Measurements from ENCODE around the gene JKAMP.

The JKAMP gene

DNA sequence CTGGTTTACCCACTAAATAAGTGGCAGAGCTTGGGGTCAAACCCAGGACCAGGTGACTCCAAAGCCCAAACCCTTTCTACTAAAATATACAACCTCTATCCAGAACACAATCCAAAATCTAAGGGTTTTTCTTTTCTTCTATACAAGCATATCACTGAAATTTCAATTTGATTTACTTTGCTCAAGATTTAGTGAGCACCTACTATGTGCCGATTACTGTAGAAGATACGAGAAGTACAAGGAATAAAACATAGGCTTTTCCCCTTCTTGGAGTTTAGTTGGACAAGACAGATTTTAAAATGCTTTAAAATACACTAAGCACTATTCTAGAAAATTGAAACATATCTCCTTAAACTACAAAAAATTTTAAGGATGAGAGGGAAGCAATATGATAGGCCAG lies 2.9 kb upstream of the JKAMP start:
- DNase-seq (ENCODE audit: low read depth, low spot score): no peak

DNA sequence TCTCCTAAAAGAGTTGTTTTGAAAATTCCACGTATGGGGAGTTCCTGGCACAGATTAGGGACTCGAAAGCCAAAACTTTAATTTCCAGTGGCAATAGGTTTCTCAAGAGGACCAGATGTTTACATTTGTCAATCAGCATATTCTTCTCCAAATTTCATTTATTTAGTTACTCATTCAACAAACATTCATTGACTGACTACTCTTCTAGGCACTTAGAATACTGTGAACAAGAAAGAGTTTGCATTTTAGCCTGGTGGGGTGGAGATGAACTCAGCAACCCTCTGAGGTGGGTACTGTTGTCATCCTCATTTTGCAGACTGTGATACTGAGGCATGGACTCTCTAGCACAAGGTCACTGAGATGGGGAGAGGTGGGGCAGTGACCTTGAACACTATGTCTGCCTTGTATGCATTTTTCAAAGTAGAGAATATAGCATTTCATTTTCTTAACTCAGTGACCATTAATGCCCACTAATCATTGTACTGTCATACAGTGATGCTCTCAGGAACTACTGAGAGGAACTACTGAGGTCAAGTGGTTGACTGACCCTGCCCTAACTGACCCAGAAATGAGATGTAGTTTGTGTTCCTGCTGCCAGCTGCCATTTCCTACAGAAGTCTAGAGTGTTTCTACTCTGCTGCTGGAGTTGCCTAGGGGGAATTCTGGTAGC lies 2.3 kb upstream of the JKAMP start:
- no peak for DNase-seq (ENCODE audit: low read depth, low spot score)

DNA sequence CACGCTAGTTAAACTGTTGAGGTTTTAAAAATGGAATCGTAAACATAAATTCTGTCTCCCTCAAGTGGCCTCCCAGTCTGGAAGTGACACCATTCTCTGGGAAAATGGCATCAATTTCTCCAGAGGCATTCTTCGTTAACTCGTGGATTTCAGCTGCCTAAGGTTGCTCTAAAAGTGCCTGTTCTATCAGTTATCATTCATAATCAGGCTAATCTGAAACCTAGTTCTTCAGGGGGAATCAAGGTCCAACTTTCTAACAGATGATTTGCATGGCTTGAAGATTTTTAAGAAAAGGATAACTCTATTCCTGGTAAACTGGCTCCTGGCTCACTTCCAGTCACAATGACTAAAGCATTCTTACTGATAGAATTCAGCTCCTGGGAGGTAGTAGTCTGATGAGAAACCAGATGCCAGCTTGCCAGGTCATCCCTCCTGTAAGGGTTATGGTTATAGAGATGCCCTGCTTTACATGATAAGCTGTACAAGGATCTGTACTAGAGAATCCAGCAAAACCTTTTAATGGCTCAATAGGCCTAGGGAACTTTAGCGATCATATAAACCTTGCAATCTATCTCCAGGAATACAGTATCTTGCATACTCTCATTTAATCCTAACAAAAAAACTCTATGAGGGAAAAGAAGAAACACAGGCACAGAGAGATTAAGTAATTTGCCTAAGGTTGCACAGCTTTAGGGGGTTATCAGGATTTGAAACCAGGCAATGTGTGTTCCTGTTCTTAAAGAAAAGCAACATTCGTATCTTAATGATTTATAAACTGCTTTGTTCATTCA lies 1.6 kb upstream of the JKAMP start:
- no peak for DNase-seq (ENCODE audit: low read depth, low spot score)

DNA sequence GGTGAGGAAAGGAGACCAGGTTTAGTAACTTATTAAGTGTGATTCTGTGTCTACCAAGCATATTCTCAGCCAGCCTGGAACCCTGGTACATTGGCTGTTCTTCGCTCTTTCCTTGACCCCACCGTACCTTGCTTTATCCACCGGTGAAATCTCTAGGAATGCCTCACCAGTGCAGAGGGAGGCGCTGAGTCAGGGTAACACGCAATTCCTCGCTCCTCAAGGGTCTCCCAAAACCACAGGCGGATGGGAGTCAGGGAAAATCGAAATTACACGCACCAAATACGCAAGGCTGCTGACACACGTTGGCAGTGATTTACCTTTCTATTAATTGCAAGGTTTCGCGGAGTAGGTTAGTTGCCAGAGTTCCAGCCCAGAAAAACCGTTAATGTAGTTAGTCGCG lies 954 bp upstream of the JKAMP start:
- DNase-seq (ENCODE audit: low read depth, low spot score): no peak

DNA sequence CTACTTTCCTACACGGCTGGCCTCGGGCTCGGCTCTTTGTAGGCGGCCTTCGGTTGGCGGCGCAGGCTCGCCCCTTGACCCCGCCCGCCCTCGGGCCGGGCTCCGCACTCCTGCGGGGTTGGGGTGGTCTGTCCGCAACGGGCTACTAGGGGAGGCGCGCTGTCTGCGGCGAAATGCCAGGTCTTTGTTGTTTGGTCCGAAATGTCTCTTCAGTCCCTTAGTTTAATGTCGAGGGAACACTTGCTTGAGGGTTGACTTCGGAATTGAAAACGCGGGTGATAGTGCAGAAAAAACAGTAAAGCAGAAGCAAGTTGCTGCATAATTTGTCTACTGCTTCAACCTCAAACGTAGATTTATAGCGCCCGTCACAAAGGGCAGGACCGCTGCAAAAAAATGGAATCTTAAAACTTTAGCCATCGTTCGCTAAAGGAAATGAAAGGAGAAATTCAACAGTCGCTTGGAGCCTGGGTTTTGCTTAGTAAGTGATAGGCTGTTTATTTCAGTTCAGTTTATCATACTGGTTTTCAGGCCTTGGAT lies 390 bp downstream of the JKAMP start:
- no peak for DNase-seq (ENCODE audit: low read depth, low spot score)

DNA sequence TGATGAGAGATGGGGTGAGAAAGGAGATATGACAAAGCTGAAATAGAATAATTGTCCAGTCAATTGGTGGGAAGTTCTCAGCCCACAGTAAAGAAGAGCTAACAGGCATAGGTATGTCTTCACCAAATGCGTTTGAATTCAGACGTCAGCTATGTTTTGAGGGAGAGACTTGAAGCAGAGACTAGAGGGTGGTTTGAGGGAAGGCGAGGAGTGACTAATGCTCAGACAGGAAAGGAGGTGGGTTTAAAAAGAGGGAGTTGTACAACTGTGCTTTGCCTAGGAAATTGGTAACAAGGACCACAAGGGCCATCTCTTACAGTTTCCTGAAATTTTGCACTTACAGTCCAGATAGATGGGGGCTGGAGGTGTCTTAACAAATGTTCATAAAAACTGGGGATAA lies 6.4 kb downstream of the JKAMP start:
- DNase-seq (ENCODE audit: low read depth, low spot score): no peak

DNA sequence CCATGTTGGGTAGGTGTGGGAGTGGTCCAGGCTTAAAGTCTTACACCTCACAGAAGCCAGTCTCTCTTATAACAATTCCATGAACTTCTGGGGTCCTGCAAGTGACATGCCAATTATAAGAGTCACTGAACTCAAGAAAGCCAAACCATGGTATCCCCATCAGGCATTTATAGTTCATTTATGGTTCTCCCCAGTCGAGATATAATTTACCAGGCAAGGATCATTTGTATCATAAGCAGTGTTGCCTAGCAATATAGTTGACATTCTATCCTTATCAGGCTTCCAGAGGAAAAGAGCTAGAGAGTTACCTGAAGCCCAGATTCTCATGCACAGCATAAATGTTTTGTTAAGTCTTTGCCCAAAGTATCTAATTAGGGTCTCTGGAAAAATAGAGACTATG lies 8.1 kb downstream of the JKAMP start:
- no peak for DNase-seq (ENCODE audit: low read depth, low spot score)

DNA sequence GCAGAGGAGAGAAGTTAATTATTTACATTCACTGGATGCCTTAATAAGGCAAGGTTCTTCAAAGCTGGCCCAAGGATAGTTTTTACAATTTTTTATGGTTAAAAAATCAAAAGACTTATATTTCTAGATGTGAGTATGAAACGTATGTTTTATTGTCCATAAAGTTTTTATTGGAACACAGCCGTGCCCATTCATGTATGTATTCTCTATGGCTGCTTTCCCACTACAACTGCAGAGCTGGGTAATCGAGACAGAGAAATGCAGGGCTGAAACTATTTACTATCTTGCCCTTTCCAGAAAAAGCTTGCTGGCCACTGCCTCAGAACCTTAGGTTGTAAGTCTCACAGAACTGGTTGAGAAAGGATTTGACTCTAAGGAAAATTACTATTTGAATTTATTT lies 16.4 kb downstream of the JKAMP start:
- DNase-seq (ENCODE audit: low read depth, low spot score): no peak

DNA sequence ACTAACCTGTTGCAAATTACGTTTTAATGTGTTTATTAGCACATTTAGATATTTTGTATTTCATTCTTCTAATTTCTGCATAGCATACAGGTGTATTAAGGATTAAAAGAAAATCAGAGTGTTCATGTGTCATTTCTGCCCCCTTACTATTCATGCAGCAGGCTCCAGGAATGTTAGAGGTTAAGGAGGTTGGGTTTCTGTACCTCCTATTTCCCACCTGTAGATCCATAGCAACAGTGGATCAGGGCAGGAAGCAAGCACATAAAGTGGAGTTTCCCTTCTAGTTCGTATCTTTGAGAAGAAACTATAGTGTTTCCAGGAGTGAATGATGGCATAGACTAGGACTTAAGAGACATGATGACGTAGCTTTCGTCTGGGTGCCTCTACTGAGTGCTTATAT lies 18.9 kb downstream of the JKAMP start:
- DNase-seq (ENCODE audit: low read depth, low spot score): no peak

DNA sequence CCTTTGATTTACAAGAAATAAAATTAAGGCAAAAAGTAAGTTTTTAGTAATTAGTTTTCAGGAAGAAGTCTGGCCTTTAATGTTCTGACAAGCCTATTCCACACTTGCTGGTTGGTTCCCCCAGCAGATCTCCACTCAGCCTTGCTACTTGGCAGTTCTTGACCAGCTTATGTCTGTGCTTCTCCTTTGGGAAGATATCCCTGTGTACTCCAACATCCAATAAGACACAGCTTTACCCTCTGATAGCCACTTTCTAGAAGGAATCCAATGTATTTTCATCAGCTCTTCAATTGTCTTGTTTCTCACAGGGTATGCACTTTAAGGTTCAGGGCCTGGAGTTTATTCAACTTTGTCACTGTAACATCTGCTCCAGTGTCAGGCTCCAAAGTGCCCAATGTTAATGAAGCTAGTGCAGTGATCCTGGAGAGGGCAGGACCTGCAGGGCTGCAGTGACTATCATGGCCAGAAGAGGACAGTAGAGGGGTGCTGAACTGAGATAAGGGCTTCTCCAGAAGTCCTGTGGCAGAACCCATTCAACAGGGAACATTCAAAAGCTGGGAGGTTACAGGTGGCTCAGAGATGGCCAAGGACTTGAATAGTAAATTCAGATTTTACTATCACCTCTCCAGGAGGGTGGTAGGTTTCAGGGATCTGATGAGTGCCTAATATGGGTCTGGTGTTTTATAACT lies 22.9 kb downstream of the JKAMP start:
- no peak for DNase-seq (ENCODE audit: low read depth, low spot score)

DNA sequence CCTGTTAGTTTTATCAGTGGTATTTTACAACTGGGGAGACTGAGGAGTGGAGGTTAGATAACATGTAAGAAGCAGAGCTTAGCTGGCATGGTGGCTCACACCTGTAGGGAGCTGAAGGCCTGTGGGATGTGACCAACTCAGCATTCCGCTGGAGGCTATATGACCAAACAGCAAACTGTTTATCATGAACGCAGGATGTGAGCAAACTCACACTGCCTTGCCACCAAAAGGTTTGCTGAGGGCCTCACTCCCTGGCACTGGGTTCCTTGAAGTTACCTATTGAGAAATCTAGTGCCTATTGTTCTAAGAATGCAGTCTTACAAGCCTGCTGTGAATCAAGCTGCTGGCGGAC lies 23.4 kb downstream of the JKAMP start:
- DNase-seq (ENCODE audit: low read depth, low spot score): no peak

DNA sequence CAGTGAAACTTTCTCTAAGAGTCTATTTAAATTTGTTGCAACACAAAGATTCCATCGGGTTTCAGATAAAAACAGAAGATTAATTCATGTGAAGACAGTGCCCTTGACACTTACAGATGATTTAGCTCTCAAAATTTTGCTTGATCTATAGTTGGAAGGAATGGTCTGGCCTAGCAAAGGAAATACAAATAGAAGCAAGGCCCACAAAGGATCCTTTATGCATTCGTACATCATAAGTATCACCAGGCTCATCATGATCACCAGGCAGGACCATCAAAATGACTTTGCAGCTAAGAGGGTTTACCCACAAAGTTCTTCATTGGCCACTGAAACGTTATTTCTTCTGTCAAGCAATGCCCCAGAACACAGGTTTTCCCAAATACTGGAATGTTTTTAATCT lies 24.8 kb downstream of the JKAMP start:
- DNase-seq (ENCODE audit: low read depth, low spot score): no peak

DNA sequence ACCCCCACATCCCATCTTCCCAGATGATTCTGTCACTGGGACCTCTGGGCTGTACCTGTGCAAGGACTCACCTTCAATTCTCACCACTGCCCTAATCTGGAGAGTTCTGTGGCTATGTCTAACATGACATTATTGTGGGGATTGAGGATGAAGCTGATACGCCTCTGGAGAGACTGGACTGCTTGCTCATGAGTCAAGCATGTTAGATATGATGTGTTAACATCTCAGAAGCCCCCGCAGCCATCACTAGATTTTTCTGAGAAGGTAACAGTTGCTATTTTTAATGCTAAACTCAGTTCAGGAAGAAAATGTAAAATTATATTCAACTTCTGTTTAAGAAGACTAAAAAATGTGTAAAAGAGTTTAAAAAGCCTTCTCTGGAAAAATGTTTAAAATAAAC lies 25.7 kb downstream of the JKAMP start:
- DNase-seq (ENCODE audit: low read depth, low spot score): no peak

DNA sequence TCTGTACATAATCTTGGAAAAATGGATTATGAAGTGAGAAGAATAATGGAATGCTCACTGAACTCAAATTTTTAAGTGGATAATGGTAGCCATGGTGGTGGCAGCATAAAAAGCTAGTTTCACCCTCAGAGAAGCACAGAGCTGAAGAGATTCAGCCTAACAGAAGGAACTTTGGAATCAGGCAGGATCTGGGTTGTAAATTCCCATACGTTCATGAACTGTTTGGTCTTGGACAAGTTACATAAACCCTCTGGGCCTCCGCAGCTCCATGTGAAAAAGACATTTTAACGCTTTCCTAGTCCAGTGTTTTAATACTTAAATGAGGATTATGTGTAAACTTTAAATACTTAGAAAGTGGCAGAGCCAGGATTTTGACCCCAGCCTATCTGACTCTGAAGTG lies 26.6 kb downstream of the JKAMP start:
- DNase-seq (ENCODE audit: low read depth, low spot score): no peak

DNA sequence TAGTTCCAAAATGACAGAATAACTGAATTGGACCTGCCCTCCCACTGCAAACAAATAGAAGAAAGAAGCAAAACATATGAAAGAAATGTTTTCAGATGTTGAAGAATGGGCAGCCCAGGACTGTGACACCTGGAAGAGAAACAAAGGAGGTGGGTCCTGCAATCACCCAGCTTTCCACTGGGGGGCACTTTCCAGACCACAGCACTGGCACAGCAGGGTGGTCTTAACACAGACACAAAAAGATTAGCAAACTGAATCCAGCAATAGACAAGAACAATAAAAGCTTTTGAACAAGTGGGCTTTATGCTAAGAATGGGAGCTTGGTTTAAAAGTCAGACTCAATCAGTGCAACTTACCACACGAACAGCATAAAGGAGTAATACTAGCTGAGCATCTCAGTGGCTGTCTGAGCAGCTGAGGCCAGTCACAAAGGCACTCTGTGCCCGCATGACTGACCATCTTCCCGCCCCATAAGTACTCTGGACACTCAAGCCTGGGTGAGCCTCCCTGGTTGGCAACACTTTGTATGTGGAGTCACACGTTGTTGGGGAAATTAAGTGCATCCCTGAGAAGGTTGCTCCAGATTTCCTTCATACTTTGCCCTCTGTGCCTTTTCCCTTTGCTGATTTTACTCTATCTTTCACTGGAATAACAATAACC lies 27.7 kb downstream of the JKAMP start:
- no peak for DNase-seq (ENCODE audit: low read depth, low spot score)

DNA sequence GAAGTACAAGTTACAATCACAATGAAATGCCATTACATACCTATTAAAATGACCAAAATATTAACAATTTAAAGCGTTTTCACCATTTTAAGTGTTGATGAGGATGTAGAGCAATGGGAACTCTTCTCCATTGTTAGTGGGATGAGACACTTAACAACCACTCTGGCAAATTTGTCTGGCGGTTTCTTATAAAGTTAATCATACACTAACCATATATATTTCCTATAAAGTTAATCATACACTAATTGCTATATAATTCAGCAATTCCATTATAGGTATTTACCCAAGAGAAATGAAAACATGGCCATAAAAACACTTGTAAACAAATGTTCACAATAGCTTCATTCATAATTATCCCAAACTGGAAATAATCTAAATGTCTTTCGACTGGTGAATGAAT lies 35.9 kb downstream of the JKAMP start:
- no peak for DNase-seq (ENCODE audit: low read depth, low spot score)

DNA sequence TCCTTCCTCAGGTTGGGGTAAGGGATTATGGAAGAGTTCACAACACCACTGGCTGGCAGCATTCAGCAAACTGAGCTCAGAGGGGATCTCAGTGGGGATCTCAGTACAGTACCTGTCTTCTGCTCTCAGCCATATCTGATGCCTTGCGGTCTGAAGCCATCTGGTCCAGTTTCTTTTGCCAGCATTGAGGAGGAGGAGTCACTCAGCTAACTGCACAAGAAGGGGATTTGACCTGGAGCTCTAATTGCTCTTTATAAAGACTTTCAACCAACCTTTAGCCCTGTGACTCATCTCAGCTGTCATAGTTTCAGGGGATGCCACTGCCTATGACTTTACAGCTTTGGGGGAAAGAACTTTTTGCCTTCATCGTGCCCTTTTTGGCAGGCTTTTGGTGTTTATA lies 44.9 kb downstream of the JKAMP start:
- no peak for DNase-seq (ENCODE audit: low read depth, low spot score)

DNA sequence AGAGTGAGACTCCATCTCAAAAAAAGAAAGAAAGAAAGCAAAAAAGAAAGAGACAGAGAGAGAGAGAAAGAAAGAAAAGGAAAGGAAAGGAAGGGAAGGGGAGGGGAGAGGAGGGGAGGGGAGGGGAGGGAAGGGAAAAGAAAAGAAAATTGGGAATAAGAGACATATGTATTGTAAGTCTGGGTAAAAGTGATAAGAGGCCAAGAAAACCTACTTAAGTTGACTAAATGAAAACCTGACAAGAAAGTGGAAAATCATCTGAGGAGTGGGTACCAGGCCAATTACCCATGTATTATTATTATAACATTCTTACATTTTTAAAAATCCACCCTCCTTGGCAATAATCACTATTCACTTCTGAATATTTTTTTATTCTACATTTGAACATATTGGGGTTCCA lies 46.0 kb downstream of the JKAMP start:
- no peak for DNase-seq (ENCODE audit: low read depth, low spot score)

DNA sequence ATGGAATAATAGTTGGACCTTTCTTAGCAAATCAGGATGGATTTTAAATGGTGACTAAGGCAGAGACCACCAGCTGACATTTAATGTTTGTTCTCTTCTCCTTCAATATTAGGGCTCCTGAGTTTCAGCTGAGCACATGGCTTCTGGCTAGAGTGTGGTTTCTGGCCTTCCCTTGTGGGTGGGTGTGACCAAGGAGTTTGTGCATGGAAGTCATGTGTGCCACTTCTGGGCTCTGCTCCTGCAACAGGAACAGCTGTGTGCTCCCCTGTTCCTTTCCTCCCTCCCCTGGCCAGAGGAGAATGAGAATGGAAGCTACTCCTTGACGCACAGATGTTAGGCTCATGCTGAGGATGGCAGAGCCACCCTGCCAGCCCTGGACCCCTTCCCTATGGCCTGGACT lies 48.1 kb downstream of the JKAMP start:
- no peak for DNase-seq (ENCODE audit: low read depth, low spot score)

DNA sequence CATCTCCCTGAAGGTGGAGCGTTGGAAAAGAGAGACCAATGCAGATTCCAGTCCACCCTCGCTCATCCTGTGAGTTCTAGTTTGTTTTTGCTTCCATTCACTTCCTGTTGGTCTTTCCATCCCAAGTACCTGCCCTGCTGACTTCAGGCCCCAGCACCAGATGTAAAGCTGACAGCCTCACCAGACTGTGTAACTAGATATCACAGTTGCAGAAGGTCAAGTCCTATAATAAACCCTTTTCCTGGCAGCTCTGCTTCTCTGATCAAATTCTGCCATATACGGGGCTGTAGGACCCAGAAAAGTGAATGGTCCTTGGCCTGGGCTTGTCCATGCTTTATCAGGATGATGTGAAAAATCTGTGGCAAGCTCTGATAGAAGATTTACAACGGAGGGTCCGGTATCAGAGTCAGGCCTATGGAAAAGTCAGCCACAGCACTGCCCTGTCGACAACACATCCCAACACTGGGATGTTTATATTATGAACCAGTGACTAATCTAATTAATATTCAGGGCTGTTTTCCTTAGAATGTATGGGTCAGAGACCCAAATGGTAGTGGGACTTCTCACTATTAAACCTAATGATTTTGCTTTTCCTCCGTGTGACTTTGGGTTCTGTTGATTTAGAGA lies 50.2 kb downstream of the JKAMP start:
- no peak for DNase-seq (ENCODE audit: low read depth, low spot score)

DNA sequence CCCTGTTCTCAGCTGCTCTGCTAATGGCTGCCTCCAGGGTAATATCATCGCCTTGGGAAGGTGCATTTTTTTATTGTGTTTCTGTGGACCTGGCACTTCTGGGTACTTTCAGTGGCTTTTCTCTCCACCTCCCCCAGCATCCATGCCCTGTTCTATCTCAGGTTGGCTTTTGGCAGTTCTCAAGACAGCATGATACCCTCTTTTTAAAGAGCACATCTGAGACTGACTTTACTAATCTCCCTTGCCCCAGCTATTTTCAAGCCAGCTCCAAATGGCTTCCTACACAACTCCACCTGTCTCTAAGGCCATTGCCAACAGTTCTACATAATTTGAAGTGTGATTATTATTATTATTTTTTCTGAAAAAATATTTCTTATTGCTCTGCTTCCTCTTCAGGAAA lies 53.2 kb downstream of the JKAMP start:
- no peak for DNase-seq (ENCODE audit: low read depth, low spot score)

DNA sequence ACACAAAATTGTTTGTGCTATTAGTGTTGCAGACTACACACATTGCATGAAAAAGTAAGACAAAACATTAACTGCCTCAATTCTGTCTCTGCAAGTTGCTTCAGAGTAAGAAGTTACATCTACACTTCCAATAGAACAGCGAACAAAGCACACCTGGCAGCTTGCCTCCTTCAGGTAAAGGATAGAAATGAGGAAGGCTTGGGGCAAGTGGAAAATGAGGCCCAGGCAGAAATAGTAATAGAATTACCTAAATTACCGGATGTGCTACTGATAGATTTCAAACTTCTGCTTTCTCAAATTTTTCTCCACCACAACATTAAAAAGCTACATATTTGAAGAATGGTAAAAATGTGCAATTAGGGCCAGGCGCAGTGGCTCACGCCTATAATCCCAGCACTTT lies 54.6 kb downstream of the JKAMP start:
- DNase-seq (ENCODE audit: low read depth, low spot score): no peak
